ENCODE results near the gene IFI30. TPM values are rescaled to one million over a fixed set of nuclear protein-coding genes. Genes with fewer than 3 reads are reported as not detected.

Gene IFI30
- total RNA-seq, 1 donor from 2014 or later = 43.7 TPM

- H3K27ac ChIP-seq = no peak overlapping the region
- H3K4me3 ChIP-seq = peak overlapping the region; percentile 90 to 96
- H3K4me1 ChIP-seq = peaks cover 25% of the 10 kb centered on the region
- TF ChIP-seq POLR2A (IDR thresholded peaks at IDR 0.05) (no peak), POLR2AphosphoS5 (IDR thresholded peaks at IDR 0.05; ENCODE audit: insufficient read depth in 1 of 2, low read depth in 1 of 2) (no peak)
- TF ChIP-seq, protein P1, sequence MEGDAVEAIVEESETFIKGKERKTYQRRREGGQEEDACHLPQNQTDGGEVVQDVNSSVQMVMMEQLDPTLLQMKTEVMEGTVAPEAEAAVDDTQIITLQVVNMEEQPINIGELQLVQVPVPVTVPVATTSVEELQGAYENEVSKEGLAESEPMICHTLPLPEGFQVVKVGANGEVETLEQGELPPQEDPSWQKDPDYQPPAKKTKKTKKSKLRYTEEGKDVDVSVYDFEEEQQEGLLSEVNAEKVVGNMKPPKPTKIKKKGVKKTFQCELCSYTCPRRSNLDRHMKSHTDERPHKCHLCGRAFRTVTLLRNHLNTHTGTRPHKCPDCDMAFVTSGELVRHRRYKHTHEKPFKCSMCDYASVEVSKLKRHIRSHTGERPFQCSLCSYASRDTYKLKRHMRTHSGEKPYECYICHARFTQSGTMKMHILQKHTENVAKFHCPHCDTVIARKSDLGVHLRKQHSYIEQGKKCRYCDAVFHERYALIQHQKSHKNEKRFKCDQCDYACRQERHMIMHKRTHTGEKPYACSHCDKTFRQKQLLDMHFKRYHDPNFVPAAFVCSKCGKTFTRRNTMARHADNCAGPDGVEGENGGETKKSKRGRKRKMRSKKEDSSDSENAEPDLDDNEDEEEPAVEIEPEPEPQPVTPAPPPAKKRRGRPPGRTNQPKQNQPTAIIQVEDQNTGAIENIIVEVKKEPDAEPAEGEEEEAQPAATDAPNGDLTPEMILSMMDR (IDR thresholded peaks at IDR 0.05) = no peak
- intact Hi-C loops (cut with DNase I) = no loop called here
- DNase-seq (ENCODE audit: extremely low spot score in 2 of 2) = no peak
- H3K9me3 ChIP-seq = no peaks in the 10 kb centered on the region
- peaks cover 0 to 25% of the 10 kb centered on the region in 2 donors for H3K36me3 ChIP-seq
- H3K27me3 ChIP-seq = no peaks in the 10 kb centered on the region
These were observed 20.5 kb downstream of the IFI30 start for GRCh38 chr19:18194181-18194530.

DNA sequence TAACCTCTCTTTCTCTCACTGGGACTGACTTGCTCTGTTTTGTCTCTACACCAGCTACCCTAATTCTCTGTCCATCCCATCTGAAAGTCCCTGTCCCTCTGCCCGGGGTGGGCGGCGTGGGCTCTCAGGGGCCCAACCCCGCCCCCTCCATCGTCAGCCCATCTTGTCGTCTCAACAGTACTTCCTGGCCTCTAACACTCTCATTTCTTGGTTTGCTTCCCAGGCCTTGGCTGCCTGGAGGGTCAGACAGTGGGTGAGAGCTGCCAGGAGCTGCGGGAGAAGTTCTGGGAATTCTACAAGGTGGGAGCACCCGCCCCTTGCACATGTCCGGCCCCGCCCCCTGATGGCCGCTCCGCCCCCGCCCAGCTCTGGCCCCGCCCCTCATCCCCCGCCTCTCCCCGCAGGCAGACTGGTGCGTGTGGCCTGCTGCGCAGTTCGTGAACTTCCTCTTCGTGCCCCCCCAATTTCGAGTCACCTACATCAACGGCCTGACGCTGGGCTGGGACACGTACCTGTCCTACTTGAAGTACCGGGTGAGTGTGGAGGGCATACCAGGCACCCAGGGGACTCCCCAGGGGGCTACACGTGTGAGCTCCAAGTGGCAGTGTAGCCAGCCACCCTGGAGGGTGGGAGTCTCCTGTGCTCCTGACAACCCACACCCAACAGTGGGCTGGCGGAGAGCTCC lies 21.1 kb downstream of the IFI30 start:
- DNase-seq (ENCODE audit: extremely low spot score in 2 of 2) = no peak
- H3K36me3 ChIP-seq = peaks cover 0 to 30% of the 10 kb centered on the region in 2 donors
- intact Hi-C loops (cut with DNase I) = no loop called here
- H3K9me3 ChIP-seq = no peaks in the 10 kb centered on the region
- H3K27ac ChIP-seq = no peak overlapping the region
- H3K4me3 ChIP-seq = peak overlapping the region; percentile 28 to 96
- H3K4me1 ChIP-seq = peaks cover 25% of the 10 kb centered on the region
- H3K27me3 ChIP-seq = no peaks in the 10 kb centered on the region
- TF ChIP-seq POLR2A (IDR thresholded peaks at IDR 0.05) (no peak), POLR2AphosphoS5 (IDR thresholded peaks at IDR 0.05; ENCODE audit: insufficient read depth in 1 of 2, low read depth in 1 of 2) (no peak)
- TF ChIP-seq, protein P1 (IDR thresholded peaks at IDR 0.05) = no peak

- intact Hi-C loops (cut with DNase I) = no loop called here
- no peak for TF ChIP-seq POLR2A (IDR thresholded peaks at IDR 0.05)
- TF ChIP-seq, protein P1 (IDR thresholded peaks at IDR 0.05) = no peak
- no peak for TF ChIP-seq POLR2AphosphoS5 (IDR thresholded peaks at IDR 0.05; ENCODE audit: insufficient read depth in 1 of 2, low read depth in 1 of 2)
- no peak overlapping the region for H3K27ac ChIP-seq
These were observed 22.9 kb downstream of the IFI30 start for GRCh38 chr19:18196511-18196845.

DNA sequence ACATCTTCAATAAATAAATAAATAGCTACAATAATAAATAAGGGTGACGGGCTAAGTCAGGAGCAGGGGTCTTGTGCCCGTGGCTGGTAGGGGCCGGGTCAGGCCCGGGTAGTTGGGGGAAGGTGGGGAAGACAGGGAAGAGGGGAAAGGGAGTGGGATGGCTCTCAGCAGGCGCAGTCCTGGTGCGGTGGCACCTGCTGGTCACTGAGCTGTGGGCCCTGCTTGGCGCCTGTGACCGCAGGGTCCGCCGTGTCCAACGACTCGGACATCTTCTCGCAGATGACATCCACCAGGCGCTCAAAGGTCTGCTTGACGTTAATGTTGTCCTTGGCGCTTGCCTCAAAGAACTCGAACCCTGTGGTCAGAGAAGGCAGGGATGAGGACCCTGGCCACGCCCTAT lies 23.7 kb downstream of the IFI30 start:
- DNase-seq (ENCODE audit: extremely low spot score in 2 of 2) = peak in 1 of 2 donors; percentile 67
- no peaks in the 10 kb centered on the region for H3K9me3 ChIP-seq
- intact Hi-C loops (cut with DNase I) = no loop called here
- H3K4me3 ChIP-seq = no peak overlapping the region
- peaks cover 22% of the 10 kb centered on the region for H3K4me1 ChIP-seq
- no peaks in the 10 kb centered on the region for H3K27me3 ChIP-seq
- peaks cover 0 to 30% of the 10 kb centered on the region in 2 donors for H3K36me3 ChIP-seq
- TF ChIP-seq, protein P1 (IDR thresholded peaks at IDR 0.05) = no peak
- TF ChIP-seq POLR2A (IDR thresholded peaks at IDR 0.05) (no peak), POLR2AphosphoS5 (IDR thresholded peaks at IDR 0.05; ENCODE audit: insufficient read depth in 1 of 2, low read depth in 1 of 2) (no peak)
- H3K27ac ChIP-seq = no peak overlapping the region

More at GRCh38 chr19:18196511-18196845, 22.9 kb downstream of the IFI30 start:
- Histone ChIP-seq H3K4me3 (no peak overlapping the region), H3K9me3 (no peaks in the 10 kb centered on the region), H3K36me3 (peaks cover 0 to 30% of the 10 kb centered on the region in 2 donors), H3K27me3 (no peaks in the 10 kb centered on the region), H3K4me1 (peaks cover 25% of the 10 kb centered on the region)
- peak in 1 of 2 donors; percentile 92 for DNase-seq (ENCODE audit: extremely low spot score in 2 of 2)

- H3K36me3 ChIP-seq = peaks cover 0 to 30% of the 10 kb centered on the region in 2 donors
- DNase-seq (ENCODE audit: extremely low spot score in 2 of 2) = no peak
- TF ChIP-seq POLR2A (IDR thresholded peaks at IDR 0.05) = no peak
- TF ChIP-seq POLR2AphosphoS5 (IDR thresholded peaks at IDR 0.05; ENCODE audit: insufficient read depth in 1 of 2, low read depth in 1 of 2) = no peak
- TF ChIP-seq, protein P1 (IDR thresholded peaks at IDR 0.05) = no peak
- intact Hi-C loops (cut with DNase I) = no loop called here
- H3K4me1 ChIP-seq = peaks cover 28% of the 10 kb centered on the region
- H3K27me3 ChIP-seq = no peaks in the 10 kb centered on the region
- no peaks in the 10 kb centered on the region for H3K9me3 ChIP-seq
- no peak overlapping the region for H3K4me3 ChIP-seq
- H3K27ac ChIP-seq = no peak overlapping the region
These were observed 24.3 kb downstream of the IFI30 start for GRCh38 chr19:18197941-18198340.
